GM23248 (cell line): Measurements from ENCODE around the gene LRRC51. TPM values are rescaled to one million over a fixed set of nuclear protein-coding genes. Genes with fewer than 3 reads are reported as not detected.
"Not testable (repeated sequence)": the region's sequence is repeated elsewhere in the genome, so short reads cannot be mapped to it uniquely, and the experiment has no call there.

Experiments
- DNase-seq: peaks from one replicate; pipeline ENCODE4 v3.0.0-alpha.2; 2015
- H2AFZ ChIP-seq: fragments of 200-600 bp; sonication (generic); 2 replicates; pipeline ENCODE4 v1.6.1; 2016; ENCODE audit warnings: antibody characterized with exemption
- H3F3A ChIP-seq: fragments of 200-600 bp; sonication (generic); 2 replicates; pipeline ENCODE4 v1.6.1; 2016; ENCODE audit warnings: mild to moderate bottlenecking, antibody characterized with exemption, mixed run types; ENCODE audit not compliant: insufficient read depth
- H3K27ac ChIP-seq: fragments of 200-600 bp; sonication (generic); 2 replicates; pipeline ENCODE4 v1.5.1; 2016; ENCODE audit warnings: mild to moderate bottlenecking
- H3K27me3 ChIP-seq: fragments of 200-600 bp; sonication (generic); replicated peaks from 2 replicates; pipeline ENCODE4 v1.6.1; 2016; ENCODE audit warnings: mild to moderate bottlenecking; ENCODE audit not compliant: insufficient read depth
- H3K36me3 ChIP-seq: fragments of 200-600 bp; sonication (generic); 2 replicates; pipeline ENCODE4 v1.6.1; 2016; ENCODE audit warnings: low read depth, mild to moderate bottlenecking
- H3K4me1 ChIP-seq: fragments of 200-600 bp; sonication (generic); 2 replicates; pipeline ENCODE4 v1.6.1; 2016; ENCODE audit warnings: mild to moderate bottlenecking; ENCODE audit not compliant: insufficient read depth
- H3K4me2 ChIP-seq: fragments of 200-600 bp; sonication (generic); one replicate; pipeline ENCODE4 v1.6.1; 2016; ENCODE audit warnings: mild to moderate bottlenecking; ENCODE audit not compliant: unreplicated experiment
- H3K4me3 ChIP-seq: fragments of 200-600 bp; sonication (generic); 2 replicates; pipeline ENCODE4 v1.5.1; 2016; ENCODE audit warnings: mild to moderate bottlenecking
- H3K79me2 ChIP-seq: fragments of 200-600 bp; sonication (generic); 2 replicates; pipeline ENCODE4 v1.6.1; 2016; ENCODE audit warnings: mild to moderate bottlenecking; ENCODE audit not compliant: insufficient read depth
- H3K9ac ChIP-seq: fragments of 200-600 bp; sonication (generic); 2 replicates; pipeline ENCODE4 v1.6.1; 2016; ENCODE audit warnings: mild to moderate bottlenecking
- H3K9me2 ChIP-seq: fragments of 200-600 bp; sonication (generic); 2 replicates; pipeline ENCODE4 v1.6.1; 2016; ENCODE audit warnings: mixed run types, mild to moderate bottlenecking, moderate library complexity; ENCODE audit not compliant: insufficient read depth
- H3K9me3 ChIP-seq: fragments of 200-600 bp; sonication (generic); one replicate; pipeline ENCODE4 v1.6.1; 2017; ENCODE audit warnings: low read depth
- H4K20me1 ChIP-seq: fragments of 200-600 bp; sonication (generic); 2 replicates; pipeline ENCODE4 v1.6.0; 2016; ENCODE audit not compliant: insufficient read depth
- EZH2 ChIP-seq: fragments of 200-600 bp; sonication (generic); IDR thresholded peaks from 2 replicates; pipeline ENCODE4 v1.6.1; 2018; ENCODE audit warnings: antibody characterized with exemption, mild to moderate bottlenecking; ENCODE audit not compliant: insufficient read depth, poor library complexity, severe bottlenecking
- EZH2phosphoT487 ChIP-seq: fragments of 200-600 bp; sonication (generic); IDR thresholded peaks from 2 replicates; pipeline ENCODE4 v1.6.1; 2018; ENCODE audit warnings: antibody characterized with exemption, moderate library complexity, mild to moderate bottlenecking, low read depth; ENCODE audit not compliant: insufficient read depth
- WGBS, 2 experiments: methylation state at CpG; one replicate each; pipeline ENCODE4 v1.1.6; 2015 to 2017; ENCODE audit warnings: low lambda C conversion rate in 2 of 2, low coverage in 1 of 2; ENCODE audit errors: missing lambda C conversion rate in 2 of 2; 5-methylcytosine and 5-hydroxymethylcytosine counted together
- in situ Hi-C: fragments of 300-500 bp; cut with MboI; formaldehyde crosslinking; loops from 2 replicates; pipeline ENCODE4 v1.15.0; 2020
- polyA plus RNA-seq: library from polyadenylated mRNA; unstranded; fragments of >200 nt; fragmentation: Nextera tagmentation; extraction: Ambion mirVana; gene quantifications from 2 replicates; pipeline ENCODE4 v1.2.1, GENCODE V29; 2016
- total RNA-seq: library from RNA; depleted of rRNA; stranded (reverse); fragments of >200 nt; shearing (Covaris generic); gene quantifications from 2 replicates; pipeline ENCODE4 v1.2.3, GENCODE V29; 2014

The LRRC51 gene
- total and polyA plus RNA-seq, 2 experiments from 2014 or later = 7.5 to 7.8 TPM

- no peaks in the 10 kb centered on the region for H3F3A ChIP-seq
- no peak for DNase-seq
- H3K9ac ChIP-seq = no peak overlapping the region
- no peak overlapping the region for H3K4me2 ChIP-seq
- H3K4me3 ChIP-seq = no peak overlapping the region
- H4K20me1 ChIP-seq = no peaks in the 10 kb centered on the region
- H3K27ac ChIP-seq = no peak overlapping the region
- no peaks in the 10 kb centered on the region for H3K36me3 ChIP-seq
- H3K4me1 ChIP-seq = no peaks in the 10 kb centered on the region
- no peaks in the 10 kb centered on the region for H3K27me3 ChIP-seq
- no peaks in the 10 kb centered on the region for H3K9me3 ChIP-seq
- TF ChIP-seq EZH2phosphoT487 (no peak), EZH2 (no peak)
- H3K9me2 ChIP-seq = no peaks in the 10 kb centered on the region
- H3K79me2 ChIP-seq = no peaks in the 10 kb centered on the region
- WGBS, 2 experiments = 39 to 41% methylated on average over 2 of the region's 2 CpGs
- no peak overlapping the region for H2AFZ ChIP-seq
- in situ Hi-C loops = no loop called here
These were observed 47.3 kb downstream of the LRRC51 start for GRCh38 chr11:72127923-72128322.

DNA sequence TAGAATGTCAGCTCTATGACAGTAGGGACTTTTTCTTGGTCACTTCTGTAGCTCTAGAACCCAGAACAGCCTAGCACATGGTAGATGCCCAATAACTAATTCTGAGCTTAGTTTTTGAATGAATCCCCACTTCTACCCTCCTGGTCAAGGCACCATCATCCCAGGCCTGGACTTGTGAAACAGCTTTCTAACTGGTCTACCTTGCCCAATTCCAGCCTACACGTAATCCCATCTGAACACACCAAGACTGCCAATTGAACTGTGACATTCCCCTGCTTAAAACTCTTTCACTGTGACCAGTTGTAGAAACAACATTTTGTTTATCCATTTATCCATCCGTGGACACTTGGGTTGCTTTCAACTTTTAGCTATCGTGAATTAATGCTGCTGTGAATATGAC, 48.7 kb downstream of the LRRC51 start:
- no peak overlapping the region for H3K4me2 ChIP-seq
- H3K4me1 ChIP-seq = no peaks in the 10 kb centered on the region
- no peaks in the 10 kb centered on the region for H3K27me3 ChIP-seq
- H3K79me2 ChIP-seq = no peaks in the 10 kb centered on the region
- no peak for DNase-seq
- no peaks in the 10 kb centered on the region for H3F3A ChIP-seq
- no peaks in the 10 kb centered on the region for H3K9me2 ChIP-seq
- in situ Hi-C loops = no loop called here
- H3K9me3 ChIP-seq = no peaks in the 10 kb centered on the region
- H3K9ac ChIP-seq = no peak overlapping the region
- H4K20me1 ChIP-seq = no peaks in the 10 kb centered on the region
- 70 to 72% methylated on average over 3 of the region's 3 CpGs for WGBS, 2 experiments
- no peak overlapping the region for H3K4me3 ChIP-seq
- H3K27ac ChIP-seq = no peak overlapping the region
- H2AFZ ChIP-seq = no peak overlapping the region
- no peak for TF ChIP-seq EZH2
- TF ChIP-seq EZH2phosphoT487 = no peak
- no peaks in the 10 kb centered on the region for H3K36me3 ChIP-seq

- in situ Hi-C loops = no loop called here
- WGBS, 2 experiments = 77 to 79% methylated on average over 2 of the region's 2 CpGs
These were observed 52.0 kb downstream of the LRRC51 start for GRCh38 chr11:72132646-72133045.

DNA sequence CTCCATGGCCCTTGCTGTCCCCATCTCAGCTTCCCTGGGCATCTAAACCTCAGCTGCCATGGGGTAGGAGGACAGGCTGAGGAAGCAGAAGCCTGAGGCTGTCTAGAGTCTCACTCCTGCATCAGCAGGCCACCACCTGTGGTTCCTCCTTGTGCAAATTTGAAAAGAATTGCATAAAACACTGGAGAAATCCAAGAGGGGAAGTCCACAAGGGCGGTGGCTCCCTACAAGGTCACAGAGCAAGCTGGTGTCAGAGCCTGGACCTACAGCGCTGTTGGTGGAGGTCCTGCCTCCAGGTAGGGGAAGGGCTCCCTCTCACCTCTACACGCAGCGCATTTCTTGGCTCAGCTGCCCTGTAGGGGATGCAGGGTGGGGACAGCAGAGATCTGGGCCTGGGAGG, 54.8 kb downstream of the LRRC51 start, which contains the start of gene FOLR3:
Gene FOLR3 (plus strand): TSS at position 253 of the 400 bp plus-strand sequence. CDS start 228 bp downstream, outside the sequence.
- H4K20me1 ChIP-seq, in situ Hi-C loops, H3K27ac ChIP-seq, H3K4me1 ChIP-seq, H3K4me3 ChIP-seq, H3F3A ChIP-seq, H3K9ac ChIP-seq, H3K9me3 ChIP-seq, H2AFZ ChIP-seq, H3K9me2 ChIP-seq, H3K79me2 ChIP-seq, H3K27me3 ChIP-seq, H3K4me2 ChIP-seq, DNase-seq, H3K36me3 ChIP-seq: not testable (repeated sequence)
- 95 to 98% methylated on average over 4 of the region's 4 CpGs for WGBS, 2 experiments

More at GRCh38 chr11:72132646-72133045, 52.0 kb downstream of the LRRC51 start:
- no peak overlapping the region for H3K4me2 ChIP-seq
- no peaks in the 10 kb centered on the region for H3K36me3 ChIP-seq
- no peaks in the 10 kb centered on the region for H4K20me1 ChIP-seq
- no peaks in the 10 kb centered on the region for H3K79me2 ChIP-seq
- H3K9ac ChIP-seq = no peak overlapping the region
- no peak overlapping the region for H2AFZ ChIP-seq
- no peaks in the 10 kb centered on the region for H3K9me3 ChIP-seq
- no peak for DNase-seq
- H3K27ac ChIP-seq = no peak overlapping the region
- no peak for TF ChIP-seq EZH2
- TF ChIP-seq EZH2phosphoT487 = no peak
- H3K9me2 ChIP-seq = no peaks in the 10 kb centered on the region
- no peaks in the 10 kb centered on the region for H3K4me1 ChIP-seq
- H3K27me3 ChIP-seq = no peaks in the 10 kb centered on the region
- H3F3A ChIP-seq = no peaks in the 10 kb centered on the region
- no peak overlapping the region for H3K4me3 ChIP-seq
